ENCODE data around the gene FHL2.

FHL2 gene

DNA sequence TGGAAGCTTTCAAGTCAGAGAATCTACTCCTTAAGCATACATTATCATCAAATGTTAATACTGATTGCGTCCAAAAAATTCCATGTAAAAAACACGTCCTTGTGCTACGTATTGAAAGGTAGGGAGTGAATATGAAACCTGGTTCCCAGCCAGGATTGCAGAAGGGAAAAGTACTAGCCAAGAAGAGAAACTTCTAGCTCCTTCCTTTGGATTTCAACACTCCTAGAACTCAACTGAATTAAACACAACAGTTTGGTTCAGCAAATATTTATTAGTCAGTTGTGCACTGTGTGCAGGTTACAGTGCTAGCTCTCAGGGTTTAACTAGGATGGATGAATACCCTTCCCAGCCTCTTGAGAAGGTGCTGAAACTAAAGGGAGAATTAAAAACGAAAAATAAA is 33.9 kb upstream of the FHL2 start:
- no peak overlapping the region for H3K27ac ChIP-seq
- POLR2A ChIA-PET (ENCODE audit: low non-redundant PET): no interaction called here
- TF ChIP-seq, protein P1, sequence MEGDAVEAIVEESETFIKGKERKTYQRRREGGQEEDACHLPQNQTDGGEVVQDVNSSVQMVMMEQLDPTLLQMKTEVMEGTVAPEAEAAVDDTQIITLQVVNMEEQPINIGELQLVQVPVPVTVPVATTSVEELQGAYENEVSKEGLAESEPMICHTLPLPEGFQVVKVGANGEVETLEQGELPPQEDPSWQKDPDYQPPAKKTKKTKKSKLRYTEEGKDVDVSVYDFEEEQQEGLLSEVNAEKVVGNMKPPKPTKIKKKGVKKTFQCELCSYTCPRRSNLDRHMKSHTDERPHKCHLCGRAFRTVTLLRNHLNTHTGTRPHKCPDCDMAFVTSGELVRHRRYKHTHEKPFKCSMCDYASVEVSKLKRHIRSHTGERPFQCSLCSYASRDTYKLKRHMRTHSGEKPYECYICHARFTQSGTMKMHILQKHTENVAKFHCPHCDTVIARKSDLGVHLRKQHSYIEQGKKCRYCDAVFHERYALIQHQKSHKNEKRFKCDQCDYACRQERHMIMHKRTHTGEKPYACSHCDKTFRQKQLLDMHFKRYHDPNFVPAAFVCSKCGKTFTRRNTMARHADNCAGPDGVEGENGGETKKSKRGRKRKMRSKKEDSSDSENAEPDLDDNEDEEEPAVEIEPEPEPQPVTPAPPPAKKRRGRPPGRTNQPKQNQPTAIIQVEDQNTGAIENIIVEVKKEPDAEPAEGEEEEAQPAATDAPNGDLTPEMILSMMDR (conservative IDR thresholded peaks at IDR 0.05; ENCODE audit: low read depth): no peak
- no peak for DNase-seq (ENCODE audit: low spot score)
- CTCF ChIA-PET: no interaction called here

GRCh38 chr2:105432044-105432399 is 33.2 kb upstream of the FHL2 start:
- DNase-seq (ENCODE audit: low spot score): no peak
- ChIA-PET POLR2A (ENCODE audit: low non-redundant PET) (no interaction called here), CTCF (no interaction called here)
- no peak overlapping the region for H3K27ac ChIP-seq
- TF ChIP-seq, protein P1 (conservative IDR thresholded peaks at IDR 0.05; ENCODE audit: low read depth): no peak

DNA sequence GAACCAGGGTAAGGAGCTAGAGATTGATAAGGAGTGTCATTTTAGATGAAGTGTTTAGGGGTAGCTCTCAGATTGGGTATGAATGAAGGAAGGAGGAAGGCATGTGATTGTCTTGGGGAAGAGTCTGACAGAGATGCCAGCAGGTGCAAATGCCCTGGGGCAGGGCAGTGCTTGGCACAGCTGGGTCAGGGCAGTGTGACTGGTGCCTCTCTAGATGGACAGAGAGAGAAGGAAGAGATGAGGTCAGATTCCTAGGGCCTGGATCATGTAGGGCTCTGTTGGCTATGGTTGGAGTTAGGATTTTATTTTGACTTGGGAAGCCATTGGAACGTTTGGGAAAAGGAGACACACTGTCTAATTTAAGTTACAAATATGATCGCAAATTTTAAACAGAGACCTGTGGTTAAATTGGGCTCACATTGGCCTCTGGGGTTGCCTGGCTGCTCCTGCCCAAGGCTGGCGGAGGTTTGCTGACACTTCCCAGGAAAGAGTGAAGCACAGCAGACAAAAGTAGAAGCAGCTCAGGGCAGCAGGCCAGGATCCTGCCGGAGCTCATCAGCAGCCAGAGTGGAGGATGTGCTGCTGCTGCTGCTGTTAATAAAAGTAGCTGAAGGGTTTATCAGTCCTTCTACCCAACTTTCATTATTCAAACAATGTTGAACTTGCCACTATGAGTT is 32.7 kb upstream of the FHL2 start:
- no peak for DNase-seq (ENCODE audit: low spot score)
- H3K27ac ChIP-seq: no peak overlapping the region
- TF ChIP-seq, protein P1 (conservative IDR thresholded peaks at IDR 0.05; ENCODE audit: low read depth): no peak
- ChIA-PET CTCF (interaction anchor here (0.5 kb wide), 1 partner anchor 79 kb away, joined by 3 read pairs; no protein-coding TSS in a partner anchor), POLR2A (ENCODE audit: low non-redundant PET) (no interaction called here)

GRCh38 chr2:105428387-105429018 is 29.7 kb upstream of the FHL2 start:
- H3K27ac ChIP-seq: no peak overlapping the region
- POLR2A ChIA-PET (ENCODE audit: low non-redundant PET): no interaction called here
- no peak for DNase-seq (ENCODE audit: low spot score)
- TF ChIP-seq, protein P1 (conservative IDR thresholded peaks at IDR 0.05; ENCODE audit: low read depth): no peak
- CTCF ChIA-PET: no interaction called here

DNA sequence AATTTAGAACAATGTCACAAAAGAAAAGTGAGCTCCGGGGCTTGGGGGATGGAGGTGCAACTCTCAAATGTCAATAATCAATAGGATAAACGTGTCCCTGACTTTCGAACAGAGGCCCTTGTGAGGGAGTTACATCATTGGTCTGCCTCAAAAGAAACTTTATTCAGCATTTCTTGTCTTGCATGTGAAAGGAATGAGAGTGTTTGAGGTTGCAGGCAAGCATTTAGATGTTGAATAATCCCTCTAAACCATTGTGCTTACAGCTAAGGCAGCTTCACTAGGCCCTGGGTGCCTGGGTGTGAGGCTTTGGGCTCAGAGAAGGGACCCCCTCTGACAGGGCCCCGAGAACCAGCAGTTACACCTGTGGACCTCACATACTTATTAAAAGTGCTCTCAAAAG is 28.6 kb upstream of the FHL2 start:
- H3K27ac ChIP-seq: no peak overlapping the region
- TF ChIP-seq, protein P1 (conservative IDR thresholded peaks at IDR 0.05; ENCODE audit: low read depth): no peak
- no peak for DNase-seq (ENCODE audit: low spot score)
- ChIA-PET CTCF (no interaction called here), POLR2A (ENCODE audit: low non-redundant PET) (no interaction called here)

GRCh38 chr2:105426626-105427292 is 27.9 kb upstream of the FHL2 start:
- TF ChIP-seq, protein P1 (conservative IDR thresholded peaks at IDR 0.05; ENCODE audit: low read depth): no peak
- POLR2A ChIA-PET (ENCODE audit: low non-redundant PET): no interaction called here
- no peak for DNase-seq (ENCODE audit: low spot score)
- H3K27ac ChIP-seq: no peak overlapping the region
- CTCF ChIA-PET: no interaction called here

Data from RWPE1 (cell line).